BLaER1 (cell line): ENCODE results near the gene A2M.

Experiments used
- H3K27ac ChIP-seq: shearing (Covaris generic); formaldehyde crosslinking; 2 replicates; pipeline ENCODE4 v1.8.1; 2022
- H3K27me3 ChIP-seq: shearing (Covaris generic); formaldehyde crosslinking; 2 replicates; pipeline ENCODE4 v1.8.1; 2022
- H3K36me3 ChIP-seq: shearing (Covaris generic); formaldehyde crosslinking; 2 replicates; pipeline ENCODE4 v1.8.1; 2022
- H3K4me1 ChIP-seq: shearing (Covaris generic); formaldehyde crosslinking; 2 replicates; pipeline ENCODE4 v1.8.1; 2022
- H3K4me2 ChIP-seq: shearing (Covaris generic); formaldehyde crosslinking; 2 replicates; pipeline ENCODE4 v1.8.1; 2022
- H3K4me3 ChIP-seq: shearing (Covaris generic); formaldehyde crosslinking; 2 replicates; pipeline ENCODE4 v1.8.1; 2022
- H3K9ac ChIP-seq: shearing (Covaris generic); formaldehyde crosslinking; 2 replicates; pipeline ENCODE4 v1.8.1; 2022
- H3K9me3 ChIP-seq: shearing (Covaris generic); formaldehyde crosslinking; 2 replicates; pipeline ENCODE4 v1.8.1; 2022
- H4K20me1 ChIP-seq: shearing (Covaris generic); formaldehyde crosslinking; 2 replicates; pipeline ENCODE4 v1.8.1; 2022
- Cebpa-rat ChIP-seq: shearing (Covaris generic); IDR thresholded peaks from 2 replicates; pipeline ENCODE4 v1.8.1; 2022

A2M gene

DNA sequence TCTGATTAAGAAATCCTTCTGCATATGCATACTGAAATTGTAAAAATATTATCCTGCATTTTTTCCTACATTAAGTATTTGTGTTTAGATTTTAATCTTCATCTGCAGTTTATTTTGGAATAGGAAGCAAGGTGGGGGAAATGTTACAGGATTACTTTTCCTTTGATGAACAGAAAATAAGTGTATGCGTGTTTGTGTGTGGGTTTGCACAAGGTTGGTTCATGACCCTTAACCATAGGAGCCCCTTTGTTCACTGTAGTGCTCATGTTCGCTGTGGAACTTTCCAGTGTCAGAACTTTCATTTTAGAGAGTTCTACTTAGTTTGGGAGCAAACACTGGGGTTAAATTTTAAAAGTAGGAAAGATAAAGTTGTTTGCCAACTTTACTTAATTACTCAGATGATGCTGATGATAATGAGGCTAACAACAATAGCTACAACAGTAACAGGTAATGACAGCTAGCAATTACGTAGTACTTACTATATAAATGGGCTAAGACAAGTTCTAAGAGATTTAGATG, 6.4 kb upstream of the A2M start:
- H3K4me2 ChIP-seq = no peak overlapping the region
- TF ChIP-seq Cebpa-rat = no peak
- no peak overlapping the region for H3K27ac ChIP-seq
- H4K20me1 ChIP-seq = no peaks in the 10 kb centered on the region
- H3K27me3 ChIP-seq = no peaks in the 10 kb centered on the region
- peaks cover 18% of the 10 kb centered on the region for H3K4me1 ChIP-seq
- no peaks in the 10 kb centered on the region for H3K9me3 ChIP-seq
- H3K36me3 ChIP-seq = no peaks in the 10 kb centered on the region
- no peak overlapping the region for H3K4me3 ChIP-seq
- H3K9ac ChIP-seq = no peak overlapping the region

DNA sequence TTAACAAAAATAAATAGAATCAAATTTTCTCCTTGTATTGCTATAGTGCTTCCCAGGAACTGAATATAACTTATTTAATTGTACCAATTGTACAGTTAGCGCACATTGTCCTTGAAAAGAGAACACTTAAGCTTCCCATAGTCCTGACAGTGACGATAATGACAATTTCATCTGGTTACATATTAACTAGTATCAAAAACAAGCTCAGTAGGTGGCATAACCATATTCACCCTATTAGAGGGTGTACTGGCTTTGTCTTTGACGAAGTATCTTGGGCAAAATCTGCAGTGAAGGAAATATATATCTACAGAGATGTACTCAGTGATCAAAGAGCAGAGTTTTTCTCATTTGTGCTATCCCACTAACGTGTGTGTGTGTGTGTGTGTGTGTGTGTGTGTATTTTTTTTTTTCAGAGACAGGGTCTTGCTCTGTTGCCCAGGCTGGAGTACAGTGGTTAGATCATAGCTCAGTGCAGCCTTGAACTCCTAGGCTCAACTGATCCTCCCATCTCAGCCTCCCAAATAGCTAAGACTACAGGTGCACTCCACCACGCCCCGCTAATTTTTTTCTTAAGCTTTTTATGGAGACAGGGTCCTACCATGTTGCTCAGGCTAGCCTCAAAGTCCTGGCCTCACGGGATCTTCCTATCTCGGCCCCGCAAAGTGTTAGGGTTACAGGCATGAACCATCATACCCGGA, 4.9 kb upstream of the A2M start:
- Histone ChIP-seq H3K9me3 (no peaks in the 10 kb centered on the region), H3K4me1 (peaks cover 33% of the 10 kb centered on the region), H3K4me2 (no peak overlapping the region), H3K36me3 (no peaks in the 10 kb centered on the region), H3K27ac (no peak overlapping the region), H3K4me3 (no peak overlapping the region), H3K9ac (no peak overlapping the region), H4K20me1 (no peaks in the 10 kb centered on the region), H3K27me3 (no peaks in the 10 kb centered on the region)
- no peak for TF ChIP-seq Cebpa-rat

DNA sequence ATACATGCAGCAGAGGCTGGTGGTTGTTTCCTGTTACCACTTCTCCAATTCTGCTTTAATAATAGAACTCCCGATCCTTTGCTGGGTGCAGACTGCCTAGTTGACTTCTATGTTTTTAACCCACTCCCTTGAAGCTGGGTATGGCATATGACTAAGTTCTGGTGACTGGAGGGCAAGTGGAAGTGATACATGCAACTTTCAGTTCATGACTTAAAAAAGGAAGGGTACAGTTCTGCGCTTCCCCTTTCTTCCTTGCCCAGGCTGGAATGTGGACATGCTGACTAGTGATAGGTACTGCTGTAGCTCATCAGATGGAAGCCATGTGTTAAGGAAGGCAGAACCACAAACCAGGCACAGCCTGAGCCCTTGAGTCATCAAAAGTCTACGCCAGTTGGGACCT, 2.4 kb upstream of the A2M start:
- peak overlapping the region; percentile 48 for H3K4me2 ChIP-seq
- H3K4me1 ChIP-seq = peaks cover 42% of the 10 kb centered on the region

DNA sequence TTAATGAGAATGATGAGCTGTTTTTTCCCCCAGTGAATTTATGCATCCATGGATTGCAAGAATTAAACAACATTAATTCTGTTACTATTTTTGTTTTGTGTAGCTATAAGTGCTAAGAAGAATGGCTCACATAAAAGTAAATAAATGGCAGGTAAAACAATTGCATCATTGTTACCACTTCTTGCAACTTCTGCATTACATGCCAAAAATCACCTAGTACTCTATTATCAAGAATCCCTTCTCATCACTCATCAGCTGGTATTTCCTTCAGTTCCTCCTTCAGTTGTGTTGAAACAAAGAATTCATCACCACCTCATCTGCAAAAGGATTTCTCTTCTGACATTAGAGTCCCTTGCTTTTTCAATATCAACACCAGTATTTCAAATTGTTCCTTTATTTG, 773 bp downstream of the A2M start:
- Histone ChIP-seq H3K4me1 (peaks cover 42% of the 10 kb centered on the region), H3K9me3 (no peaks in the 10 kb centered on the region), H3K36me3 (no peaks in the 10 kb centered on the region), H4K20me1 (no peaks in the 10 kb centered on the region), H3K27ac (no peak overlapping the region), H3K27me3 (no peaks in the 10 kb centered on the region), H3K9ac (no peak overlapping the region), H3K4me3 (no peak overlapping the region), H3K4me2 (no peak overlapping the region)
- TF ChIP-seq Cebpa-rat = no peak

More for the DNA sequence above, 2.4 kb upstream of the A2M start:
- no peak overlapping the region for H3K9ac ChIP-seq
- H4K20me1 ChIP-seq = no peaks in the 10 kb centered on the region
- no peak overlapping the region for H3K4me3 ChIP-seq
- peak overlapping the region; percentile 44 for H3K27ac ChIP-seq
- no peaks in the 10 kb centered on the region for H3K9me3 ChIP-seq
- H3K36me3 ChIP-seq = no peaks in the 10 kb centered on the region
- H3K27me3 ChIP-seq = no peaks in the 10 kb centered on the region
- no peak for TF ChIP-seq Cebpa-rat

DNA sequence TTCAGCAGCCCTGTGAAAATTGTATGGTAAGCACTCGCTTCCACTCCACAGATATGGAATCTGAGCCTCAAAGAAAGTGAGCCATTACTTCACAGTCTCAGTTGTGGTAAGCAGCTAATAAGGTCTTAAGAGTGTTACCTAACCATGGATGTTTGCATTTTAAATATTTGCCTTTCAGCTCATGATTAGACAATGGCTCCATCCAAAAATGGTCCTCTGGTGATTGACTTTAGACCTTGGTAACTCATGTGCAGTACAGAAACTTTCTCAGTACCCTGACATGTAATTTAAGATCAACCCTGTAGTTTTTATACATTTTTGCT, 1.8 kb downstream of the A2M start:
- TF ChIP-seq Cebpa-rat = no peak
- Histone ChIP-seq H3K4me2 (no peak overlapping the region), H3K4me1 (peaks cover 42% of the 10 kb centered on the region)

DNA sequence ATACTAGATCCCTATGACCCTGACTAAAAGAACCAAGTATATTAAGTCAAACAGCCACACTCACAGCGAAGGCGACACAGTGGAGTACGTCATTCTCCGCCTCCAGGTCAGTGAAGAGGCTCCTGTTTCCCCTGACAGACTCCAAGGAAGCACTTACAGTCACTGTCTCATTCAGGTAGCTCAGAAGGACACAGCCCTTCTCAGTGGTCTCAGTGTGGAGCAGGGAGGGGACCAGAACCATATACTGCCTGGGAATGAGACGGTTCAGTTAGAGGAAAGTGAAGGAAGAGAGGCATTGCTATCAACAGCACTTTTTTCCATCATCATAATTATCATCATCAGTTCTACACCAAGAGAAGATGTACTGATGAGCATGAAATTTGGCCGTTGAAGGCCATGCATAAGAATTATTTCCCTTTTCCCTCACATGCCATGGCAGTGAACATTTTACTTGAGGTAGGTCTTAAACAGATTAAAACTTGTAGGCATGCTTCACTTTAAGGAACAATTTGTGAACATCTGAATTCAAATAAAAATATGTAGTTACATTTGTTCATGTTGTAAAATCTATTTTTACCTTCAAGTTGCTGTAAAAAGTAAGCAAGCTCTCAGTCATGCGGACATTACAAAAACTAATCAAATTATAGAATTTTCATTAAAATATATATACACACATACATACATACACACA, 2.3 kb downstream of the A2M start:
- no peak for TF ChIP-seq Cebpa-rat
- H3K27me3 ChIP-seq = no peaks in the 10 kb centered on the region
- H3K9ac ChIP-seq = no peak overlapping the region
- no peaks in the 10 kb centered on the region for H3K36me3 ChIP-seq
- peaks cover 37% of the 10 kb centered on the region for H3K4me1 ChIP-seq
- H3K4me2 ChIP-seq = no peak overlapping the region
- H3K9me3 ChIP-seq = no peaks in the 10 kb centered on the region
- no peaks in the 10 kb centered on the region for H4K20me1 ChIP-seq
- no peak overlapping the region for H3K27ac ChIP-seq
- H3K4me3 ChIP-seq = no peak overlapping the region

More for the DNA sequence above, 1.8 kb downstream of the A2M start:
- no peak overlapping the region for H3K27ac ChIP-seq
- H4K20me1 ChIP-seq = no peaks in the 10 kb centered on the region
- H3K9me3 ChIP-seq = no peaks in the 10 kb centered on the region
- H3K9ac ChIP-seq = no peak overlapping the region
- no peaks in the 10 kb centered on the region for H3K36me3 ChIP-seq
- no peak overlapping the region for H3K4me3 ChIP-seq
- H3K27me3 ChIP-seq = no peaks in the 10 kb centered on the region

DNA sequence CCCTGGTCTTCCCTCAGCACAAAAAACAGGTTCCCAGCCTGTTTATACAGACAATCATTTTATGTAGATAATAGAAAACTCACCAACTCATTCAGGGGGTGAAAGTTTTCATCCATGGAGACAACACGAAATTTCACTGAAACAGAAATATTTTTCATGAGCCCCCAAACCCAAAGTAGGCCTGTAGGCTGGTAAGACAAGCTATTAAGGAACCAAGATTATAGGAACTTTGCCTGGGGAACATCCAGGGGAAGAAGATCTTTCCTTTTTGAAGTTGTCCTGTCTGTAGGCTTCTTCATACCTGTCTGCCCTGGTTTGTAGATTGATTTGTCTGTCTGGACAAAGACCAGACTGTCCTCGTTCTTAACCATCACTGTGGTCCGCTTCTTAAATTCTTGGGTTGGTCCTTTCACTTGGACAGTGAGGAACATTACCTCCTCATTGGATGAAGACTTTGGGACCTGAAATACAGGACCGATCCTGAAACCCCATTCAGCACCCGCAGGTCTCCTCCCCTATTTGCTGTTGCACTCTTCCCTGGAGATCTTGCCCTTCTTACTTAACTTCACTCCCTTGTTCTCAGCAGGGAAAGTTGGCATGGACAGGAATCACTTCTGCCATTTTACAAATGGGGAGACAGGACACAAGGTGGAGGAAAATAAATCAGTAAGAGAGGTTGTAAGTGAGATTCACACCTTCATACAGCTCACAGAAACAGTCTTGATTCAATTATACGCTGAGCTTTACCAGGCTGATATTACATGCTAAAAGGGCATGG, 3.5 kb downstream of the A2M start:
- Histone ChIP-seq H3K9ac (no peak overlapping the region), H3K4me3 (no peak overlapping the region), H3K9me3 (no peaks in the 10 kb centered on the region), H3K4me2 (no peak overlapping the region), H3K27me3 (no peaks in the 10 kb centered on the region), H3K4me1 (peaks cover 25% of the 10 kb centered on the region), H3K36me3 (no peaks in the 10 kb centered on the region), H4K20me1 (no peaks in the 10 kb centered on the region), H3K27ac (no peak overlapping the region)
- TF ChIP-seq Cebpa-rat = no peak

DNA sequence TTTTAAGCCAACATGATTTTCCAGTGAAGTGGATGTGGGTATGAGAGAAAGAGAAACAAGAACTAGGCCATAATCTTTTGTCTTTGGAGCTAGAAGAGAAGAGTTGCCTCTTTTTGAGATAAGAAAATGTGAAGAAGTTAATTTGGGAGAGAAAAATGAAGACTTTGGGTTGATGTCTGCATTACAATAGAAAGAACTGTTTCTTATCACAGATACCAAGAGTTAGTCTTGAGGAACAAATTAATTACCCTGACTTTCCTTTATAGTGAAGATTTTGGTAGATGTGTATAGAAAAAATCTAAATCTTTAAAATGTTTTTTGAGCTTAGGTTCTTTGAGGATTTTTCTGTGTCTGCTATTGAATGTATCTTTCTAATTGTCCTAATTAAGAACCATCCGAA, 4.2 kb downstream of the A2M start:
- H3K4me3 ChIP-seq = no peak overlapping the region
- TF ChIP-seq Cebpa-rat = no peak
- no peak overlapping the region for H3K27ac ChIP-seq
- no peak overlapping the region for H3K4me2 ChIP-seq
- H3K4me1 ChIP-seq = peaks cover 18% of the 10 kb centered on the region
- H4K20me1 ChIP-seq = no peaks in the 10 kb centered on the region
- no peaks in the 10 kb centered on the region for H3K27me3 ChIP-seq
- H3K36me3 ChIP-seq = no peaks in the 10 kb centered on the region
- H3K9ac ChIP-seq = no peak overlapping the region
- no peaks in the 10 kb centered on the region for H3K9me3 ChIP-seq

DNA sequence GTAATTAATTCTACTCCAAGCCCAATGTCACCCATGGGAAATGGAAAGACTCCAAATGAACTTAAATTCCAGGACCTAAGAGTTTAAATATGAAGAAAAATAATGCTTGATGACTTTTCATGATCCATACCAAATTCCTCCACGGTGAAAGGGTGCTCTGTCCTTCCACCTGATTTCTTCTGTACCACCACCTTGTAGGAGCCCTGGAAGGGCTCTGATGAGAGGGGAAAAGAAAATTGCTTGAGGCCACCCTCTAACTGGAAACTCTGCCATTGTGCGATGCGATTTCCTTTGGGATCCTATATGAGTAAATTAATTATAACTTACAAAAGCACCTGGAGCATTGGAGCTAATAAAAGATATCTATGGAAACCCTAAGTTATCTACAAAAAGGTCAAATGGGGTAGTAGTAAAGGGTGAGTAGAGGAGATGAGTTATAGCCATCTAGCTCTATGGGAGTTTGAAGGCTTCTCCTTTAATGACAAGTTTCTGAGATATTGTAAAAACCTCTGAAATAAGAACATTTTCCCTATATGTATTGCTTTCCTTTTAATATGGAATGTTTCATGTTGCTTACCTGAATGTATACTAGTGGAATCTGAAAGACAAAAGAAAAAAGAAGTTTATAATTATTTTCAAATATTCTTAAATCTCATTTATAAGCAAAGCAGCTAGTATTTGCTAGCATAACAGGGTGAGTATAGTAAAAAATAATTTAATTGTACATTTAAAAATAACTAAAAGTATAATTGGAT, 5.8 kb downstream of the A2M start:
- Histone ChIP-seq H4K20me1 (no peaks in the 10 kb centered on the region), H3K27me3 (no peaks in the 10 kb centered on the region), H3K9ac (no peak overlapping the region), H3K4me1 (peaks cover 2% of the 10 kb centered on the region; the same call in 1 of the 2 replicates), H3K36me3 (no peaks in the 10 kb centered on the region), H3K27ac (no peak overlapping the region), H3K4me3 (no peak overlapping the region), H3K4me2 (no peak overlapping the region), H3K9me3 (no peaks in the 10 kb centered on the region)
- no peak for TF ChIP-seq Cebpa-rat
